ENCODE results near the gene THEM5. TPM values are rescaled to one million over a fixed set of nuclear protein-coding genes. Genes with fewer than 3 reads are reported as not detected.

Gene THEM5
- total RNA-seq, 1 experiment from 2014 or later = not detected

DNA sequence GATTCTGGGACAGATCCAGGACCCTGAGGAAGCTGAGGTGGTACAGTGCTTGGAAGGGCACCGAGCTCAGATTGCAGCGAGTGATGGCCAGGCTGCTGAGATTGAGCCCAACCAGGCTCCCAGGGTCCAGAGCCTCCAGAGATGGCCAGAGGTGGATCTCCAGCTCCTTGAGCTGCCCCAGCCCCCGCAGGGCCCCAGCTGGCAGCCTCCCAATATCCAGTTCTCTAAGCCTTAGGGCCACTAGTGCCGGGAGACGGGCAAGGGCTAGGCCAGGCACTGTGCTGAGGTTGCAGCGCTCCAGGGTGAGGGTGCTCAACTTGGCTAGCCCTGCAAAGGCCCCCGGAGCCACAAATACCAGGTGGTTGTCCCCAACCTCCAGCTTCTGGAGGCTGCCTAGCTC is 51.7 kb downstream of the THEM5 start:
- intact Hi-C loops (cut with micrococcal nuclease) = no loop called here
- BruUV-seq (replicated peaks) = no TSS peak
- Histone ChIP-seq H3K9ac (ENCODE audit: low read length) (no peak overlapping the region), H3K9me2 (ENCODE audit: insufficient read depth) (no peaks in the 10 kb centered on the region), H3K27me3 (ENCODE audit: insufficient read depth, low read length) (peaks cover 46% of the 10 kb centered on the region), H3K4me3 (replicated peaks in 1 of 2; ENCODE audit: low read depth in 1 of 2, low read length in 2 of 2) (no peak overlapping the region), H3K27ac (ENCODE audit: low read depth, low read length) (no peak overlapping the region), H3K4me1 (ENCODE audit: control insufficient read depth in 1 of 2, insufficient read depth in 2 of 2, low read length in 2 of 2) (no peaks in the 10 kb centered on the region), H4K20me1 (ENCODE audit: insufficient read depth) (no peaks in the 10 kb centered on the region), H3K9me3 (ENCODE audit: control insufficient read depth in 1 of 2, insufficient read depth in 1 of 2, low read depth in 1 of 2, low read length in 2 of 2) (no peaks in the 10 kb centered on the region), H3K36me3 (ENCODE audit: control insufficient read depth in 1 of 2, insufficient read depth in 2 of 2, low read length in 2 of 2) (no peaks in the 10 kb centered on the region), H3K79me2 (ENCODE audit: insufficient read depth, low read length) (no peaks in the 10 kb centered on the region), H2AFZ (ENCODE audit: low read depth, low read length, poor library complexity, severe bottlenecking) (no peak overlapping the region), H3K4me2 (ENCODE audit: low read length) (no peak overlapping the region)
- DNase-seq (ENCODE audit: low read depth, low spot score) (no peak), ATAC-seq (no peak)
- TF ChIP-seq EGR1 (IDR thresholded peaks at IDR 0.05; ENCODE audit: low read depth) (no peak), EZH2 (IDR thresholded peaks at IDR 0.05) (no peak), SIN3A (IDR thresholded peaks at IDR 0.05; ENCODE audit: low read depth) (no peak), CBX3 (IDR thresholded peaks at IDR 0.05; ENCODE audit: low read depth) (no peak), POLR2AphosphoS5 (IDR thresholded peaks at IDR 0.05; ENCODE audit: low read depth, low read length) (no peak)
- TF ChIP-seq, protein P1, sequence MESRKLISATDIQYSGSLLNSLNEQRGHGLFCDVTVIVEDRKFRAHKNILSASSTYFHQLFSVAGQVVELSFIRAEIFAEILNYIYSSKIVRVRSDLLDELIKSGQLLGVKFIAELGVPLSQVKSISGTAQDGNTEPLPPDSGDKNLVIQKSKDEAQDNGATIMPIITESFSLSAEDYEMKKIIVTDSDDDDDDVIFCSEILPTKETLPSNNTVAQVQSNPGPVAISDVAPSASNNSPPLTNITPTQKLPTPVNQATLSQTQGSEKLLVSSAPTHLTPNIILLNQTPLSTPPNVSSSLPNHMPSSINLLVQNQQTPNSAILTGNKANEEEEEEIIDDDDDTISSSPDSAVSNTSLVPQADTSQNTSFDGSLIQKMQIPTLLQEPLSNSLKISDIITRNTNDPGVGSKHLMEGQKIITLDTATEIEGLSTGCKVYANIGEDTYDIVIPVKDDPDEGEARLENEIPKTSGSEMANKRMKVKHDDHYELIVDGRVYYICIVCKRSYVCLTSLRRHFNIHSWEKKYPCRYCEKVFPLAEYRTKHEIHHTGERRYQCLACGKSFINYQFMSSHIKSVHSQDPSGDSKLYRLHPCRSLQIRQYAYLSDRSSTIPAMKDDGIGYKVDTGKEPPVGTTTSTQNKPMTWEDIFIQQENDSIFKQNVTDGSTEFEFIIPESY (IDR thresholded peaks at IDR 0.05; ENCODE audit: extremely low read depth, insufficient replicate concordance, low read length) = no peak
- TF ChIP-seq, protein P2, sequence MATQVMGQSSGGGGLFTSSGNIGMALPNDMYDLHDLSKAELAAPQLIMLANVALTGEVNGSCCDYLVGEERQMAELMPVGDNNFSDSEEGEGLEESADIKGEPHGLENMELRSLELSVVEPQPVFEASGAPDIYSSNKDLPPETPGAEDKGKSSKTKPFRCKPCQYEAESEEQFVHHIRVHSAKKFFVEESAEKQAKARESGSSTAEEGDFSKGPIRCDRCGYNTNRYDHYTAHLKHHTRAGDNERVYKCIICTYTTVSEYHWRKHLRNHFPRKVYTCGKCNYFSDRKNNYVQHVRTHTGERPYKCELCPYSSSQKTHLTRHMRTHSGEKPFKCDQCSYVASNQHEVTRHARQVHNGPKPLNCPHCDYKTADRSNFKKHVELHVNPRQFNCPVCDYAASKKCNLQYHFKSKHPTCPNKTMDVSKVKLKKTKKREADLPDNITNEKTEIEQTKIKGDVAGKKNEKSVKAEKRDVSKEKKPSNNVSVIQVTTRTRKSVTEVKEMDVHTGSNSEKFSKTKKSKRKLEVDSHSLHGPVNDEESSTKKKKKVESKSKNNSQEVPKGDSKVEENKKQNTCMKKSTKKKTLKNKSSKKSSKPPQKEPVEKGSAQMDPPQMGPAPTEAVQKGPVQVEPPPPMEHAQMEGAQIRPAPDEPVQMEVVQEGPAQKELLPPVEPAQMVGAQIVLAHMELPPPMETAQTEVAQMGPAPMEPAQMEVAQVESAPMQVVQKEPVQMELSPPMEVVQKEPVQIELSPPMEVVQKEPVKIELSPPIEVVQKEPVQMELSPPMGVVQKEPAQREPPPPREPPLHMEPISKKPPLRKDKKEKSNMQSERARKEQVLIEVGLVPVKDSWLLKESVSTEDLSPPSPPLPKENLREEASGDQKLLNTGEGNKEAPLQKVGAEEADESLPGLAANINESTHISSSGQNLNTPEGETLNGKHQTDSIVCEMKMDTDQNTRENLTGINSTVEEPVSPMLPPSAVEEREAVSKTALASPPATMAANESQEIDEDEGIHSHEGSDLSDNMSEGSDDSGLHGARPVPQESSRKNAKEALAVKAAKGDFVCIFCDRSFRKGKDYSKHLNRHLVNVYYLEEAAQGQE (IDR thresholded peaks at IDR 0.05; ENCODE audit: low read depth) = no peak
- POLR2A ChIA-PET = no interaction called here
- RAD21 ChIA-PET (ENCODE audit: low non-redundant PET in 1 of 2, low total read pairs in 2 of 2, uncharacterized antibody in 2 of 2, unreplicated experiment in 2 of 2) = no interaction called here
- CTCF ChIA-PET = no interaction called here
